NOMO-1 treated with DMSO at 0.1 percent for 48 hours (cell line): ENCODE measurements around the gene FAM234A.
"Not testable (repeated sequence)": the region's sequence is repeated elsewhere in the genome, so short reads cannot be mapped to it uniquely, and the experiment has no call there.

Experiments
- DNase-seq: peaks from one replicate; lab custom pipeline; 2025; ENCODE audit not compliant: unreplicated experiment; lab: John Stamatoyannopoulos, UW

Gene FAM234A, protein sequence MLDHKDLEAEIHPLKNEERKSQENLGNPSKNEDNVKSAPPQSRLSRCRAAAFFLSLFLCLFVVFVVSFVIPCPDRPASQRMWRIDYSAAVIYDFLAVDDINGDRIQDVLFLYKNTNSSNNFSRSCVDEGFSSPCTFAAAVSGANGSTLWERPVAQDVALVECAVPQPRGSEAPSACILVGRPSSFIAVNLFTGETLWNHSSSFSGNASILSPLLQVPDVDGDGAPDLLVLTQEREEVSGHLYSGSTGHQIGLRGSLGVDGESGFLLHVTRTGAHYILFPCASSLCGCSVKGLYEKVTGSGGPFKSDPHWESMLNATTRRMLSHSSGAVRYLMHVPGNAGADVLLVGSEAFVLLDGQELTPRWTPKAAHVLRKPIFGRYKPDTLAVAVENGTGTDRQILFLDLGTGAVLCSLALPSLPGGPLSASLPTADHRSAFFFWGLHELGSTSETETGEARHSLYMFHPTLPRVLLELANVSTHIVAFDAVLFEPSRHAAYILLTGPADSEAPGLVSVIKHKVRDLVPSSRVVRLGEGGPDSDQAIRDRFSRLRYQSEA

DNA sequence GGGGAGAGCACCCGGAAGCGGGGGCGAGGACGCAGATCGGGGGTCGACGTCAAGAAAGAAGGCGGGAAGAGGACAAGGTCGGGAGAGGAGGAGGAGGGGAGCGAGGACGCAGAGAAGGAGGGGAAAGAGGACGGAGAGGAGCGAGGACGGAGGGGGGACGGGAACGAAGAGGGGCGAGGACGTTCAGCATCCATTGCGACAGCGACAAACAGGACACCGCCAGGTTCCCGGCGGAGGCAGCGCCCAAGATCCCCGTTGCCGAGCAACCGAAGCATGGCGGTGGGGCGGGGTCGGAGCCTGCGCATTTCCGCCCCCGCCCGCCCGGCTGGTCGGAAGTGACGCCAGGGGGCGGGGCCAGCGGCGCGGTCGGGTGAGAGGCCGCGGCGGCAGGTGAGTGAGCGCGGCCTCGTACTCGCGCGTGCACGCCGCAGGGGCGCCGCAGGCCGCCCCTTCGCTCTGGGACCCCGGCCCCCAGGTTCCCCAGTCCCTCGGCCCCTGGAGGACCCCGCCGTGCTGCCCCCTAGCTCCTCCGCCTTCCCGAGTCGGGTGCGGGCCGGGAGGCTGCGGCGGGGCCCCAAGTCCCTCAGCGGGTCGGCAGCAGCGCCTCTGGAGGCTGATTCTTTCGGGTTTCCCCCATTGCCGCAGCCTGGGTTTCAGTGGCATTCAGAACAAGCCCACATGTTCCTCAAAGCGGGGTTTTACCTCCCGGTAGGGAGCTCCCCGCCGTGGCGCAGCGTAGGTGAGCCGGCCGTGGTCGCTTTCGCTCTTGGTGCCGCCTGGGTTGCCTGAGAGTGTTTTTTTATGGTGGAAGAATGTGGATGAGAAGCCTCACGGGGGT lies at the start of gene FAM234A:
FAM234A (plus strand) TSS at position 354 of the 838 bp plus-strand sequence. CDS start 19,593 bp downstream, outside the sequence.
- DNase-seq = peak; percentile 87

DNA sequence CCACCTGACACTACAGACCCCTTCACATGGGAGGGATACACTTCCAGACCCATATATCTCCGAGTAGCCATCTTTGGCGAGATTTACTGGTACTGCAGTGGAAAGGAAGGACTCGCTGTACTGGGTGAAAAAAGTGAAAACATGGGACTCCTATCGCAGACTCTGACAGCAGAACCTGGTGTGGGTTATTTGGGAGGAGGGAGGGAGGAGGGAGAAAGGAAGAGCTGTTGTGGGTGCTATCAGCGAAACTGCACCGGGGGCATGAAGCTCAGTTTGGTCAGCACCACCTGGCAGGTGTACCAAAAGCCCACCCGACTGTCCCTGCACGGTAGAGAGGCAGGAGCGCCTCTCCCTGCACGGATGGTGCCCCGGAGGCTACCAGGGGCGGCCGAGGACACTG lies 49.4 kb upstream of the FAM234A start:
- DNase-seq = no peak

DNA sequence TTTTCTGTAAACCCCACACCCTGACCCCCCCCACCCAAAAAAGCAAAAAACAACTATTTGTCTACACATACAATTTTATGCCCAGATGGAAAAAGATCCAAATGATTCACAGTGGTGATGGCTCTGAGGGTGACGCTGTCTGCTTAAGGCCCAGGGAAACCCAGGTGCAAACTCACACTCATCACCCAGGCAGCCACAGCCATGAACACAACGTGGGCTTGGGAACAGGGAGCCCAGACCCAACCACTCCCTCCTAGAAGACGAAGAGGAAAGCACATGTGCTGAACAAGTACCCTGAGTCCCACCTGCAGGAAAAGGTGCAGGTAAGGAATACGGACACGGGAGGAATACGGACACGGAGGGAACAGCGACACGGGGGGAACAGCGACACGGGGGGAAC lies 48.9 kb upstream of the FAM234A start:
- DNase-seq = no peak

DNA sequence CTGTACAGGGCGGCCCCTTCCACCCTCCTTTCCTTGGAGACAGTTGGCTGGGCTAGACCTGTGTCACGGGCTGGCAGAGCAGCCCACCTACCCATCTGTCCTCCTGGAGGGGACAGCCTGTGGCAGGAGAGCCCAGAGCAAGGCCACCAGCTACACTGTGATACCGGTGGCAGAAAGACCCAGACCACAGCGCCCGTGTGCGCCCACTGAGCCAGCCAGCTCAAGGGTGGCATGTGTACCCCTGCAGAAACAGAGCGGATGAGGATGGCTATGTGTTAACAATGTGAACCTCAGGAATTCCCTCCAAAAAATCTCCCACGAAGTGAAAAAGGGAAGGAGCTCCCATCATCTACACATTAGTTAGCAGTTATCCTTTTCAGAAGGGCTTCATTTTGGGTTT lies 47.3 kb upstream of the FAM234A start:
- no peak for DNase-seq

DNA sequence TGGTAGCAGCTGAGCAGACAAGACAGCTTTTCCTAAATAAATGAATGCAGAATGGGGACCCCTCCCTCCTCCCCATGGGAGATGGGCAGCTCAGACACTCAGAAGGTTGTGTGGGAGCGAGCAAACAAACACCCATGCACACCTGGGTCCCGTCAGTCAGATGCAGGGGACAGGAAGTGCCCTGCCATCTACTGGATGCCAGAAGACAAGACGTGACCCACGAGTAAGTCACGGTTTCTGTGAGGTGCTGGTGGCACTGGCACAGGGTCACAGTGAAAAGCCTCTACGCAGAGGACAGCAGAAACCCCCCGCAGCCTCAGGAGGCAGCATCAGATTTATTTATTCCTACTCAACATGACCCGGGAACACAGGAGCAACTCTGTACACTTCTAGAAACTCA lies 45.9 kb upstream of the FAM234A start:
- no peak for DNase-seq

DNA sequence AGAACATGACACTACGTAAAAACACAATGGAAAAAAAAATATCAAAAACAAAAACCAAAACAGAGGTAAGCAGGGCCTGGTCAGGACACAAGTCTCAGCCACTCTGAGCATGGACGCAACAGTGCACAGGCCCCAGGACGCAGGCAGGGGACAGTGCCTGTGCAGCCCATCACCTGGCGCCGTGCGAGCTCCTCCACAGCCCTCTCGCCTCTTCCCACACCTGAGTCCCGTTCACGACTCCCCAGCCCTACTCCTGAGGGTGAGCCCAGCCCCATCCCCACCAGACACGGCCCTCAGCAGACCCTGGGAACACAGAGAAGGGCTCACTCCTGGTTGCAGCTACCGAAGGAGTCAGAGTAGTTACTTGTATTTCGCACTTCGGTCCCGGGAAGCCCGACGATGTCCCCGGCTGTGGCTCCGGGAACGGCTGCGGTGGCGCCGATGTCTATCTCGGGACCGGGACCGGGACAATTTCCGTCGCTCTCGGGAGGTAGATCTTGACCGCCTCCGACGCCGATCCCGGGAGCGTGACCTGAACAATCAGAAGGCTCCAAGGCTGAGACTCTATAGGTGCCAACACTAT lies 44.9 kb upstream of the FAM234A start:
- no peak for DNase-seq

DNA sequence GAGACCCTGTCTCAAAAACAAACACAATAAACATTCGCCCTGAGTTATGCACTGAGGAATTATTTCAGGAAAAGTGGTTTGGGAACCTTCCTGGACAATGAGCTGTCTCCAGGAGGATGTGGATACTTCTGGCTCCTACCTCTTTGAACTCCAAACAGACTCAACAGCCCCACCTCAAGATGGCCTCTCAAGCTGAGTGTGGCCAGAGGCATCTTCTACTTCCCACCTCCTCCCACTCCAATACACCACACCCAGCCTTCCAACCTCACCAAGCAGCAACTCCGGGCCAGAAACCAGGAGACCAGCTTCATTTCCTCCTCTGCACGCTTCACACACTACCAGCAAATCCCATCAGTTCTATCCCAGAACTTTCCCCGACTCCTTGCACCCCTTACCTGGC lies 42.8 kb upstream of the FAM234A start:
- no peak for DNase-seq

DNA sequence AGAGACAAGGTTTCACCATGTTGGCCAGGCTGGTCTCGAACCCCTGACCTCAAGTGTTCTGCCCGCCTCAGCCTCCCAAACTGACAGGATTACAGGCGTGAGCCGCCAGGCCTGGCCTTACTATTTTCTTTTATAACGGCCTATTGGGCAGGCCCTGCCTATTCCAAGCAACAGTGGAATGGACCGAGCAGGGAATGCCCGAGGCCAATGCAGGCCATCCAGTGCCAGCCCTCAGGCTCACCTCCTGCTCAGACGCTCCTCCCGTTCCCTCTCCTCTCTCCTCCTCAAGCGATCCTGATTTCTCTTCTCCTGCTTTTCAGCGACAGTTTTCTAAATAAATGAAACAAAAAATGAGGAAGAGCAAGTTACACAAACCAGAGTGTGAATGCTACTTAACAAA lies 41.9 kb upstream of the FAM234A start:
- no peak for DNase-seq

DNA sequence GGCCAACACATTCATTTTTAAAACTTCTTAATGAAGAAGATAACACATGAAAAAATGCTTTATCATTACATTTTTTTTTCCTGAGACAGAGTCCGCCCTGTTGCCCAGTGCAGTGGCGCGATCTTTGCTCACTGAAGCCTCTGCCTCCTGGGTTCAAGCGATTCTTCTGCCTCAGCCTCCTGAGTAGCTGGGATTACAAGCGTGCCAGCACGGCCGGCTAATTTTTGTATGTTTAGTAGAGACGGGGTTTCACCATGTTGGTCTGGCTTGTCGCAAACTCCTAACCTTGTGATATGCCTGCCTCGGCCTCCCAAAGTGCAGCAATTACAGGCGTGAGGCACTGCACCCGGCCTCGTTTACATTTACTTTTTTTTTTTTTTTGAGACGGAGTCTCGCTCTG lies 41.2 kb upstream of the FAM234A start:
- DNase-seq = no peak

DNA sequence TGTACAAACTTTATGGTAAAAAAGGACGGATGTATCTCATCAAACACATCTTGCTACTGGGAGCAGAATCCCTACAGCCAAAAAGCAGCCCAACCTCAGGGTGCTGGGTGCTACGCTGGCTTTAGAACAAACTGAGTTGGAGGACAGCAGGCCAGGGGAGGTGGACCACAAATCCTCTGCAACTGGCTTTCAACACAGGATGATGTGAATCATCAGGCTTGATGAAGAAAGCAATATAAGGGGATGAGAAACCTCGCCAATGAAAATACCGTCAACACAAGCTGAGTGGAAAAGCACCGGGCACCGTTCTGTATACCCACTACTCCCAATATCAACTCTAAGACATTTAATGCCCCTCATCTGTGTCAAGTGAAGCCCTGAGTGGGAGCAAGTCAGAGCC lies 40.1 kb upstream of the FAM234A start:
- DNase-seq = no peak

DNA sequence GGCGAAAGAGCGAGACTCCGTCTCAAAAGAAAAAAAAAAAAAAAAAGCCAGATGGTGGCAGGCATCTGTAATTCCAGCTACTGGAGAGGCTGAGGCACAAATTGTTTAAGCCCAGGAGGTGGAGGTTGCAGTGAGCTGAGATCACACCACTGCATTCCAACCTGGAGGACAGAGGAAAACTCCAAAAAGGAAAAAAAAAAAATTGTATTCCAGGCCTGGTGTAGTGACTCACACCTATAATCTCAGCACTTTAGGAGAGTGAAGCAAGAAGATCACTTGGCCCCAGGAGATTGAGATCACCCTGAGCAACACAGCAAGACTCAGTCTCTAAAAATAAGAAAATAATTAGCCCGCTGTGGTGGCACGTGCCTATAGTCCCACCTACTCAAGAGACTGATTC lies 34.2 kb upstream of the FAM234A start:
- DNase-seq = no peak

DNA sequence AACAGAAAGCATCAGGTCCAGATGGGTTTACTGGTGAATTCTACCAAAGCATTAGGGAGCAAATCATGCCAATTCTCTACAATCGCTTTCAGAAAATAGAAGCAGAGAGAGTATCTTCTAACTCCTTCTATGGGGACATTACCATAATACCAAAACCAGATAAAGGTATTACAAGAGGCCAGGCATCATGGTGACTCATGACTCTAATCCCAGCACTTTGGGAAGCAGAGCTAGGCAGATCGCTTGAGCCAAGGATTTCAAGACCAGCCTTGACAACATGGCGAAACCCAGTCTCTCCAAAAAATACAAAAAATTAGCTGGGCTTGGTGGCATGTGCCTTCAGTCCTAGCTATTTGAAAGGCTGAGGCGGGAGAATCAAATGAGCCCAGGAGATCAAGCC lies 31.4 kb upstream of the FAM234A start:
- DNase-seq = no peak

DNA sequence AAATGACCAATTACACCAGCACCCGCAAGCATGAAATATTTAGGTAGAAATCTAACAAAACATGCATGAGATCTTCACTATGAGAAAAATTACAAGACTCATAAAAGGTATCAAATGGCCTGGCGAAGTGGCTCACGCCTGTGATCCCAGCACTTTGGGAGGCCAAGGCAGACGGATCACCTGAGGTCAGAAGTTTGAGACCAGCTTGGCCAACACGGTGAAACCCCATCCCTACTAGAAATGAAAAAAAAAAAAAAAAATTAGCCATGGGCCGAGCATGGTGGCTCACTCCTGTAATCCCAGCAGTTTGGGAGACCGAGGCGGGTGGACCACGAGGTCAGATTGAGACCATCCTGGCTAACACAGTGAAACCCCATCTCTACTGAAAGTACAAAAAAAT lies 30.6 kb upstream of the FAM234A start:
- DNase-seq = not testable (repeated sequence)

DNA sequence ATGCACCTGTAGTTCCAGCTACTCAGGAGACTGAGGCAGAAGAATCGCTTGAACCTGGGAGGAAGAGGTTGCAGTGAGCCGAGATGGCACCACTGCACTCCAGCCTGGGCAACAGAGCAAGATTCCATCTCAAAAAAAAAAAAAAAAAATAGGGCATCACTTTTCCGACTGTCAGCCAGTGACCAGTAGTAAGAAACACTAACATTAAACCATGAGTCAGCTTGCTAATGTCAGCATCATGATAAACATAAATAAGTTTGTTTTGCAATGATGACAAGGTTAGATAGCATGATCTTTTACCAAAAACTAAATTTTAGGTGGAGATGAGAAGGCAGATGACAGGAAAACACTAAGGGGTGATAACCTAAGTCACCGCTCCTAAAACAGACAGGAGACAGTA lies 25.3 kb upstream of the FAM234A start:
- not testable (repeated sequence) for DNase-seq

DNA sequence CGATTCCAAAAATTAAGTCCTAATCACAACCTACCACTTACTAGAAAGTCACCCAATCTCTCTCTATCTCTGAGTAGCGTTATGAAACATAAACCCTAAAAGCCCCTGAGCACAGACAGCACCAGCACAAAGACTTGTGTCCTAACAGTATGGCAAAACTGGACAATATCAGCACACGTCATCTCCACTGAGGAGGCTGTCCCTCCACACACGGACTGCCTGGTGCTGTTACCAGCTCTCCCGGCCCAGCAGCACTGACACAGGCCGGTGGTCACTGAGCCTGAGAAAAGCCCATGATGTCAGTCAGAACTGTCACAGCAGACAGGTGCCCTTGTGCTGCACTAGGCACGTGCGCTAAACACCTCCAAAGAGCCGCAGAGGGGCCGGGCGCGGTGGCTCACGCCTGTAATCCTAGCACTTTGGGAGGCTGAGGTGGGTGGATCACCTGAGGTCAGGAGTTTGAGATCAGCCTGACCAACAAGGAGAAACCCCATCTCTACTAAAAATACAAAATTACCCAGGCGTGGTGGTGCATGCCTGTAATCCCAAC lies 22.9 kb upstream of the FAM234A start:
- not testable (repeated sequence) for DNase-seq

DNA sequence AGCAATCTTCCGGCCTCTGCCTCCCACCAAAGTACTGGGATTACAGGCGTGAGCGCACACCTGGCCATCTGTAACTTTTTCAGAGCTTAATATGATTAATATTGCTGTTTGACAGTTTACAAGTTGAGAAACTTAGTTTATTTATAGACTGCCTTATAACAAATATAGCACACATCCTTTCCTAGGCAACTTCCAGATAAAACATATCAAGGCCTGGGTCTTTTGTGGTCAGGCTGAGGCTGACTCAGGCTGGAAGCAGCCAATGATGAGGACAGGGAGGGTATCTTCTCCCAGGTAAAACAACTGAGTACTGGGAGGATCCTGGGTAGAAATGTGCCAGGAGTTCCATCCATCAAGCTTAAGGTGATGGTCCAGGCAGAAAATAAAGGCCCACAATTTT lies 21.6 kb upstream of the FAM234A start:
- DNase-seq = no peak

DNA sequence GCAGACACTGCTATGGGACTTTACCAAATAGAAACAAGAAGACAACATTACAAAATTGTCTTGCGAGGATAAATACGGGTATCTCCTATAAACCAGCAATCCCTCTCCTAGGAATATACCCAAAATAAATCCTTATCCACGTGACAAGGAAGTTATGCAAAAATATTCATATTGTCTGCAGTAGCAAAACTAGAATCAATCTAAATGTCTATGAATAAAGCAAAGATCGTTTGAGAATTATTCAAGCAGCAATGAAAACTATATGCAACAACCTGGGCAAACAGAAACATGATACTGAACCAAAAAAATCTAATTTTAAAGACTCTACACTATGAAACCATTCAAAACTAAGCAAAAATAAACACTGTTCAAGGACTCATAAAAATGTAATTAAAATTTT lies 14.6 kb upstream of the FAM234A start:
- DNase-seq = no peak

DNA sequence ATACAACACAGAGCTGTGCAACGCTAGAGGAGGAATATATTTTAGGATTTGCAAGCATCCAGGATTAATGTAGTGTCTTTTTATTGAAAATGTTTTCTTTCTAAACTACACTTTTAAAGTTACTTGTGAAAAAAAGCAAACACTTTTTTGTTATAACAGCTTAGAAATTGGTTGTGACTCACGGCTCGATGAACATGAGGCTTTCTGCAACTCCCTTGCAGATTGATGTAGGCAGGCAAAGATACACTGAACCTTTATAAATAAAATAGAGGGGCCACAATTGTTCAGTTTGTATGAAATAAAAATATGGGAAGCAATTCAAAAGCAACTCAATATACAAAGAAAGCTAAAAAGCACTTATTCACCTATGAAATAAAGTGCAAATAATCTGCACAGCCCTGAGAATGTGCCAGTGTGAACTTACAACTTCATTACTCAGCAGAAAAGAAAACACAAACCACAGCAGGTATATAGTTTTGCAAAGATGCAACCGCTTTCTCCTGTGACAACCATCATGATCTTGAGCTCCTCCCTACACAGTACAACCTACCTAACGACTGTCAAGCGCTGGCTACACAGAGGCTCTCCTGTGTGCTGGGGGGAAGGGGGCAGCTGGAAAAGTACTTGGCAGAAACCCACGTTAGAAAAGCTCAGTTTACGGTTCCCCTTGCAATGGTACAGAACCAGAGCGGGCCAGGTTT lies 6.3 kb upstream of the FAM234A start:
- peak; percentile 16 for DNase-seq

DNA sequence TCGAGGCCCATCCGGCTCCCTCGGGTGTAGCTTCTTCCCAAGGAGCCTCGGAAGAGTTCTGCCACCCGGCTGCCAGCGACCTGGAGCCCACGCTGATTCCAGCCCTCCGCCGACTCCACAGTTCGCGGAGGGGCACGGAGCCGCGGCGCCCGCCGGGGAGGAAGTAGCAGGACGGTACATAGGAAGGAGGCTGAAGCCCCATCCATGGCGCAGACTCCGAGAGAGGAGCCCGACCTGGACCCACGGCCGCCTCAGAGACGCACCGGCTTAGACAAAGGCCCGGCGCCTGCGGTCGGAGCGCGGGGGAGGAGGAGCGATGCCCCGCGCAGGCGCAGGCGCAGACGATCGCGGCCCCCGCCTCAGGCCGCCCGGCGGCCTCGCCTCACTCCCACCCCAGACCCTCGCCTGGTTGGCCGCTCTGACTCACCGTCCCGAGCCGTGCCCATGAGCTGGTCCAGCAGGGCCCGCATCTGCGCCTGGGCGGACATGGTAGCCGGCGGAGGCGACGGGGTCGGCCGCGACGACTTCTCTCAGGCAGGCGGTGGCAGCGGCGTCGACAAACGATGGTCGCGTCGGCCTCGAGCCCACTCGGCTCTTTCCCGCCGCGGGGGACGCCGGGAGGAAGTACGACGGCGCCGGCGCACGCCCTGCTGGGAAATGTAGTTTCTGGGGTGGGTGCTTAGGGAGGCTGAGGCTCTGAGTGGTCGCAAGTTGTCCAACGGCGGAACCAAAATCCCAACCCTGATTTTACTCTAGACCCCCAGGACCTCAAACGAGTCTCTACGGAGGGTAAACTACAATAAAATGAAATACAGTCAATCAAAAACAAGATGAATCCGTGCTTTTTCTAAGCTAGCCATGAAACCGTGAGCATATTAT lies 5.5 kb upstream of the FAM234A start, which contains the start of gene LUC7L:
LUC7L (minus strand) TSS at position 598 of the 879 bp plus-strand sequence; CDS start at position 488, 110 bp downstream.
- peak; percentile 62 for DNase-seq
